ENCODE data around the gene PPP2R2D.

- TF ChIP-seq CTCF (IDR thresholded peaks at IDR 0.05) (no peak), POLR2A (IDR thresholded peaks at IDR 0.05) (no peak), EP300 (IDR thresholded peaks at IDR 0.05; ENCODE audit: low read depth) (no peak)
Measured at GRCh38 chr10:131978366-131978765, 77.6 kb downstream of the PPP2R2D start.

All from transverse colon (tissue), 3 donors.